T1000 (cell line): Measurements from ENCODE around the gene SH3RF2.
"Not testable (repeated sequence)": the region's sequence is repeated elsewhere in the genome, so short reads cannot be mapped to it uniquely, and the experiment has no call there.

Source experiments
- DNase-seq: peaks from one replicate; lab custom pipeline; 2025; ENCODE audit warnings: mixed read lengths; lab: John Stamatoyannopoulos, UW

Gene SH3RF2

DNA sequence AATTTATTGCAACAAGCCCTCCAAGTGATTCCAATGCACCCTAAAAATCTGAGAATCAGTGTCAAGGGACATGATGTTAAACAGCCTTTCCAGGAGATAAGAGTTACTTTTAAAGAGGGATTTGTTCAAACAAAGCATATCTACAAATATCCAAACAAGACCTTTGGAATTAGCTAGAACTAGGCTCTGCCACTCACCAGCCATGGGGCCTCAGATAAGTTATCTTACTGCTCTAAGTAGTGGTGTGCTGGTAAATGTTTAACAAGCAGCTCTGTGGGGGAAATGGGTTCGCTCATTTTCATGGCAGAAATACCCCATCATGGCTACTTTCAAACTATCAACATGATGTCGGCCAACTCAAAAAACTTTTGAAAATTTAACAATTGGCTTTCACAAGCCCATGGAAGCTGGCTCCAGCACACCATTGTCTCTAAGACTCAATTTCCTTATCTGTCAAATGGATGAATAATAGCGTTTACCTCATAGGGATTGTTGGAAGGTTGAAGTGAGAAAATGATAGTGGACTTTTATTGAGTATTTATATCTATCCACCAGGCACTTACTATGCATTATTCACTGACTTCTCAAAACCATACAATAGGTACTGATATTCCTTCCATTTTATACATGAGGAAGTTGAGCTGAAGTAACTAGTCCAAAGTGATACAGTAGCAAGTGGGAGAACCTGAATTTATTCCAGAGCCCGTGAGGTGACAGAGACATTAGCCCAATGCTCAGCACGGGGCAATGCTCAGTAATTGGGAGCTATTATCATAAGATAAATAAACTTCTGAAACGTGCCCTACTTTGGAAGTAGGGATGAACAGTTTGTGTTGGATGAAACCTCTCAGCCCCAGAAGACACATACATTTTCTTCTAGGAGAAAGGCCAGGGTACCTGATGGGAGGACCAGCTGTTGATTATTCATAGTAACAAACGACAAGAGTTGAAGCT, 43.2 kb downstream of the SH3RF2 start:
- DNase-seq, result no peak

DNA sequence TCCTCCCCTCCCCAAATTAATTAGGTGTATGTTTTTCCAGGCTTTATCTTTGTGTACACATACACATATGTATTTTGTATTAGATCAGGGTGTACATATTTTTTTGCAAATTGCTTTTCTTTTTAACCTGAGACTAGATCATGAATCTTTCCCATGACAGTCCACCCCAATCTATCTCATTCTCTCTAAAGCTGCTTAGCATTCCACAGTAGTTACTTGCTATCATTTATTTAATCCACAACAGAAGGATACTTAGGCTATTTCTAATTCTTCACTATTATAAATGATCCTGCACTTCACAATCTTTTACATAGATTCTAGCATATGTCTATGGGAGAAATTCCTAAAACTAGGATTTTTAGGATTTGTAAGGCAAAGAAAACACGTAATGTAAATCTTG, 43.9 kb downstream of the SH3RF2 start:
- no peak for DNase-seq

DNA sequence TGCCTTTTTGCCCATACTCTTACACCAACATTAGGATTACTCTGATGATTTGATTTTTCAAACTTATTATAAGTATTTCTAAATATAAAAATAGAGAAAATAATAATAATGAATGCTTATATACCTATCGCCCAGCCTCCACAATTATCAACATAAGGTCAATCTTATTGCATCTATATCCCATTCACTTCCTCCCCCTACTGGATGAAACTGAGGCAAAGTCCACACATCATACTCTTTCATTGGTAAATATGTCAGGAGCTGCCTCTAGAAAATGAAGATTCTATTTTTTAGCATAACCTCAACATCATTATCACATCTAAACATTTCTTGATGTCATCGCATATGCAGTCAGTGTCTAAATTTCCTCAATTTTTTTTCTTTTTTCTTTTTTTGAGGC, 44.3 kb downstream of the SH3RF2 start:
- no peak for DNase-seq

DNA sequence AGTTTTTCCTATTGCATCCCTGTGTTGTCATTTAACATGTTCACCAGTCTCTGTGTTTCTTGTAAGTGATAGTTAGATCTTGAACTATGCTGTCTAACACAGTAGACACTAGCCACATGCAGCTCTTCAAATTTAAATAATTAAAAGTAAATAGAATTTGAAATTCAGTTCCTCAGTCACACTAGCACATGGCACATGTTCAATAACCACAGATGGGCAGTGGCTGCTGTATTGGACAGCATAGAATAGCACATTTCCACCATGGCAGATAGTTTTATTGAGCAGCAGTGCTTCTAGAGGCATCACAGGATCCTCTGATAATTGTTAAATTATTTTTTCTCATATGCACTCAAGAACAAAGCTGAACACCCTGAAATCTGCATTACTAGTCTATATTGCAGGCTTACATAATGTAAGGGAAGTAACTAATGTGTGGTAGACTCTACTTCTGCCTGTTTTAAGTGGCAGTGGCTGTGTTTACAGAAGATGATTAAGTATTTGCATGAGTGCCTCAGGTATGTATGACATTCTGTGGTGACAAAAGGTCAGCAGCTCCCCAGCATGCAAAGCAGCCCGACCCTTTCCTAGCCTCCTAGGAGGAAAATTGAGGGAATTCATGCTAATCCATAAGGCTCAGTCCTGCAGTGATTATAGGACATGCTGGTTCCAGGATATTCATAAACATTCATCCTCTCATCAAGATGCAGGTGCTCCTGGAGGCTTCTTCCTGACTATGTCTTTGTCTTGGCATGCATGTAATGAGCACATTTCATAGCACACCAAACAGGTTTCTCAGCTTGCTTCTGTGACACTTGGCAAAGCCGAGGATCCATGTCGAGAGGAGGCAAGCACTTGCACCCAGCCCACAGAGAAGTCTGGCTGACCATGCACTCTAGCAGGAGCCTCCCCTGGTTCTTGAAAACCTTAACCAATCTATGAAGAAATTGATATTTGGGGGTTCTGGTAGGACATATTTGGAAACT, 45.5 kb downstream of the SH3RF2 start:
- no peak for DNase-seq

DNA sequence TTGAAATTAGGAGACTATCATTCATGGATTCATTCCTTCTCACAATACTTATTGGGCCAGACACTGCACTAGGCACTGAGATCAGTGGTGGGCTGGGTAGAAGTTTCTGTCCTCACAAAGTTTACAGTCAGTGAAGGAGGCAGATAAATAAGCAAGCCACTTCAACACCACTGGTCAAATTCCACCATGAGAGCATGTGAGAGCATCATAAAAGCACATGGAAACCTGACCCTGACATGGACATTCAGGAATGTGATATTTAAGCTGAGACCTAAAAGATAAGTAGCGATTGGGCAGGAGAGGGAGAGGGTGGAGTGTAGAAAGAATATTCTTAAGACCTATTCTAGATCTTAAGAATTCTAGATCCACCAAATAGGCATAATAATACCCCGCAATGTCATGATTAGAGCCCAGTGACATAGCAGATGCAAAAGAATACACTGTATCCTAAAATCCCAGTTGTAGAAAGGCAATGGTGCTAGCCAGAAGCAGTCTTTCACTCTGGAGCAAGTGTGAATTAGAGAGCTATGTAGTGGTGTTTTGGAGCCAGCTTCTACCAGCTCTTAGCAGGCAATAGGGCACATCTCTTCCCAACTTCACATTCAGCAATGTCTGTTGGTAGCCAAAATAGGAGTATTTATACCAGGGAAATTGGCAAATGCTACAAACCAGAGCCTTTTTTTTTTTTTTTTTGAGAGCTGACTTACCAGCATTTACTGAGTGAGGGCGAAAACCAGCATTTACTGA, 46.4 kb downstream of the SH3RF2 start:
- no peak for DNase-seq

DNA sequence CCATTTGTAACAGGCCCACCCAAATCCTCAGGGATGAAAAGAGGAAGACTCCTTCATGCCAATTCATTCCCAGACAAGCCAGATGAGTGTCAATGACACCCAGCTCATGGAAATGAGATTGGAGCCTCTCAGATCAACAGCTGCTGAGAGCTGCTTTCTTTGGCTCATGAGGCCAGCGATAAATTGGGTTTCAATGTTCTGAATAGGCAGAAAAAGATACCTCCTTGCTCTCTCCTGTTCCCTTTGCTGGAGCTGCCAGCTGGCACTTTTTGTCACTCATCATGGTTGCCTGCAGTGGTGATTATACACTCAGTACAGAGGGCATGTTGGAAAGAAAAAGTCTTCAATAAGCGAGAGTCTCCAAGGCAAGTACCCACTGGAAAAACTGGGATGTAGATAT, 47.1 kb downstream of the SH3RF2 start:
- no peak for DNase-seq

DNA sequence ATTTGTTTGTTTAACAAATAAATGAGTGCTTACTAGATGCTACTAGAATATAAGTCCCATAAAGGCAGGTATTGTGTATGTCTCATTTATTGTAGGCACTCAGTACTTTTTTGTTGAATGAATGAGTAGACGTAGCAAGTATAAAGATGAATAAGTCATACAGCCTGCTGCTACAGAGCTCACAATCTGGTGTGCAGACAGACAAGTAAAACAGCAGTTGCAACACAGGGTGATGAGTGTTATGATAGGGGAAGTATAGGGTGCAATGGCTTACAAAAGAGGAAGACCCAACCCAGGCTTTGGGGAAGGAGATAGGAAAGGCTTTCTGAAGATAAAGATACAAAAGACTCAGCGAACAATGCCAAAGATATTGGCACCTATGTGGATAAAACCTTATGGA, 47.7 kb downstream of the SH3RF2 start:
- DNase-seq, result no peak

DNA sequence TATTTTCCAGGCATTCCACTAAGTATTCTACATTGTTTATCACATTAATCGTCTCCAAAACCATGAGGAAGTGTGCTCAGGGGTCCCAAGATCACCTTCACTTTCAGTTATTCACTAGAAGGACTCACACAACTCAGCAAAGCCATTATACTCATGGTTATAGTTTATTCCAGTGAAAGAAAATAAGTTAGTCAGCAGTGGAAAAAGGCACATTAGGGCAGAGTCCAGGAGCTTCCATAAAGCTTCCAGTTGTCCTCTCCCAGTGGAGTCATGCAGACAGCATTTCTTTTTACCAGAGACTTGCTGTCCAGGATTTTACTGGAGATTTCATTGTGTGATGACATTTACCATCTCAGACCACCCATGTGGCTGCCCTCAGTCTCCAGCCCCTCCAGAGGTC, 51.5 kb downstream of the SH3RF2 start:
- DNase-seq, result no peak

DNA sequence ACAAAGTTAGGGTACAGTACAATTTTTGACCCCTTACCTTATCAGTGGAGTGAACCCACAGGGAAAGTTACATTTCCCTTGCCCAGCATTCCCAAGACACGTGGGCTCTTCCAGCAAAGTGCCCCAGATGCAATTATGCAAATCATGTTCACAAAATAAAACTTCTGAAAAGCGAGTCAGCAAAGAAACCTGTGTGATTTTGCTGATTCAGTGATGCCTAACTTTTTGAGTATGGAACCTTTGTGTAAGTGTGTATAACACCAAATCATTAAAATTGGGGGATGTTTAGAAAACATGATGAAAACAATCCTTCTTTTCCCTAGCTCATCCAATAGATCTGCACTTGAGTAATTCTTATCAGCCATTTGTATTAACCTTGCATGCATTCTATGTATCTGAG, 52.6 kb downstream of the SH3RF2 start:
- no peak for DNase-seq

DNA sequence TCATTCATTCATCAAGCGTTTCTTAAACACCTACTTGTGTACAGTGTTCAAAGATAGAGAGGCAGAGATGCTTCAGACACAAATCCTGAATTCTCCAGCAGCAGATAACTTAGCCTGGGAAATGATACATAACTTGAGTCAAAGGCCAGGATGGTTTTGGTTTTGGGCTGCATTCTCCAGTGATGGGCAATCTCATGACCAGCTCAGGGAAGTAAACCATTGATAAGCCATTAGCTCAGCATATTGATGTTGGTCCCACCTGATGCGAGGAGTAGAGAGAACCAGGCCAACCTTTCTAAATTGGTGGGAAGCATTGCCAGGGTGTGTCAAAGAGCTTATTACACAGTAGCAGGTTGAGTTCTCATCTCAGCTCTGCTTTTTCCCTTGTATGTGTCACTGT, 53.0 kb downstream of the SH3RF2 start:
- no peak for DNase-seq

DNA sequence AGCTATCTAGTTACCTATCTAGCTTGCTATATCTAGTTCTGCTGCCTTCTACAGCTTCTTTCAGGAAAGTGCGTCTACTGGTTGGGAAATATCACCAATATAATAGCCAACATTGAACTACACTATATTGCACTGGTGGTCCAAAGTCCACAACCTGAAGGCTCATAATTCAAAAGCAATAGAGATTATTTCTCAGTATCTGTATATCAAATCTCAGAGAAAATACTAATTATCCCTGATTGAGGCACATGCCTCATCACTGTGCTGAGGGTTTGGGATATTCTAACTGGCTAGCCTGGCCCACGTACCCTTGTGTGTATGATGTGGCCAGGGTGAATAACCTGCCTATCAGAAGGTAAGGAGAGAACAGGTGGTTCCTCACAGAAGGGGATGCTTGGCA, 53.8 kb downstream of the SH3RF2 start:
- no peak for DNase-seq

DNA sequence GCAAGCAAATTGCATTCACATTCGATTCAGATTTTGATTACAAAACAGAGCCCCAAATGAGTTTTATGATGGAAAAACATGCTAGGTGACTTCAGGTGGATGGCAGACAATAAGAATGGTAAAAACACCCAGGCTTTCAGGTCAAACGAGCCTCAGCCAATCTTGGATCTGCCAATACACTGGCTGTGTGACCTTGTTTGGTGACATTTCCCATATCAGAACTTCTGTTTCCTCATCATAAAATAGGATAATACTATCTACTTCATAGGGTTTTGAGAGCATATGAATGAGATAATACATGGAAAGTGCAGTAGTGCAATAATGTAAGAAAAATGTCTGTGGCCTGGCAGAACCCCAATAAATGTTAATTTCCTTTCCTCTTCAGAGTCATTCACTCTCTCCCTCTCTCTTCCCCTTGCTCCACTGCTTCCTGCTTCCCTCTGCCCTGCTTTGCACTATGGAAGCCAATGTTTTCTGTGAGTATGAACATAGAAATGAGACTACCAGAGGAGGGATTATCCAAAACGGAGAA, 54.7 kb downstream of the SH3RF2 start:
- DNase-seq, result no peak

DNA sequence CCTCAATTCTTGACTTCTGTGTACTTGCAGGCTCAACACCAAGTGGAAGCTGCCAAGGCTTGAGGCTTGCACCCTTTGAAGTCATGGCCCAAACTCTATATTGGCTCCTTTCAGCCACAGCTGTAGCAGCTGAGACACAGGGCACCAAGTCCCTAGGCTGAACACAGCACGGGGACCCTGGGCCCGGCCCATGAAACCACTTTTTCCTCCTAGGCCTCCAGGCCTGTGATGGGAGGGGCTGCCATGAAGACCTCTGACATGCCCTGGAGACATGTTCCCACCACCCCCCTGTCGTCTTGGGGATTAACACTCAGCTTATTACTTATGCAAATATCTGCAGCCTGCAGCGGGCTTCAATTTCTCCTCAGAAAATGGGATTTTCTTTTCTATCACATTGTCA, 57.2 kb downstream of the SH3RF2 start:
- DNase-seq, result not testable (repeated sequence)

DNA sequence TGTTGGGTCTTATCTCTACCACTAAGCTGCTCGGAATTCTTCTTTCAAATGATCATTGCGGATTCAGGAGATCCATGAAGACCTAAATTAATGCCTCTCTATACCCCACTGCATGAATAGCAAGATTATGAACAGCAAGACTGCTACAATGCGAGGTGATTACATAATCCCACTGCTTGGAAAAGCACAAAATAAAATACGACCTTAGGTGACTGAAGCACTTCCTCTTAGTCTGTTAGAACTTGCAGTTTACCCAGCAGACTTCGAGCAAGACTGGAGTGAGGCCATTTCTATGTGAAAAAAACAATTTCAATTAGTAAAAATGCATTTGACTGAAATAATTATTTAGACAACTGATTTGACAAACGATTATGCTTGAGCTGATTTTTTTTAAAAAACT, 59.8 kb downstream of the SH3RF2 start:
- DNase-seq, result no peak

DNA sequence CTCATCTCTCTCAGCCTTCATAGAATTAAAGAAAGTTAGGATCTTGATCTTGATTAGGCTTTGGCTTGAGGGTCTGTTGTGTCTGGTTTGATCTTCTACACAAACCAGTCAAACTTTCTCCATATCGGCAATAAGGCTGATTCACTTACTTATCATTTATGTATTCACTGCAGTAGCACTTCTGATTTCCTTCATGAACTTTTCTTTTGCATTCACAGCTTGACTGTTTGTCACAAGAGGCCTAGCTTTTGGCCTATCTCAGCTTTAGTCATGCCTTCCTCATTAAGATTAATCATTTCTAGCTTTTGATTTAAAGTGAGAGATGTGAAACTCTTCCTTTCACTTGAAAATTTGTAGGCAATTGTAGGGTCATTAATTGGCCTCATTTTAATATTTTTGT, 62.8 kb downstream of the SH3RF2 start:
- DNase-seq, result no peak

DNA sequence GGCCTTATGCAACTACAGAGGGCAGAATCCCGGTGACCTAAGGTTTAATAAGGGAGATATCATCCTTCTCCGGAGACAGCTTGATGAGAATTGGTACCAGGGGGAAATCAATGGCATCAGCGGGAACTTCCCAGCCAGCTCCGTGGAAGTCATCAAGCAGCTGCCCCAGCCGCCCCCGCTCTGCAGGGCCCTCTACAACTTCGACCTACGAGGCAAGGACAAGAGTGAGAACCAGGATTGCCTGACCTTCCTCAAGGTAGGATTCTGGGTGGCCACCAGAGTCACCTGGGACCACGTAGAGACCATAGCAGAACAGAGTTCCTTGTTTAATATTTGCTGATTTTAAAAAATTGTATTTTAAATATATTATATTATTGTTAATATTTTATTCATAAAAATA, 63.7 kb downstream of the SH3RF2 start:
- no peak for DNase-seq

DNA sequence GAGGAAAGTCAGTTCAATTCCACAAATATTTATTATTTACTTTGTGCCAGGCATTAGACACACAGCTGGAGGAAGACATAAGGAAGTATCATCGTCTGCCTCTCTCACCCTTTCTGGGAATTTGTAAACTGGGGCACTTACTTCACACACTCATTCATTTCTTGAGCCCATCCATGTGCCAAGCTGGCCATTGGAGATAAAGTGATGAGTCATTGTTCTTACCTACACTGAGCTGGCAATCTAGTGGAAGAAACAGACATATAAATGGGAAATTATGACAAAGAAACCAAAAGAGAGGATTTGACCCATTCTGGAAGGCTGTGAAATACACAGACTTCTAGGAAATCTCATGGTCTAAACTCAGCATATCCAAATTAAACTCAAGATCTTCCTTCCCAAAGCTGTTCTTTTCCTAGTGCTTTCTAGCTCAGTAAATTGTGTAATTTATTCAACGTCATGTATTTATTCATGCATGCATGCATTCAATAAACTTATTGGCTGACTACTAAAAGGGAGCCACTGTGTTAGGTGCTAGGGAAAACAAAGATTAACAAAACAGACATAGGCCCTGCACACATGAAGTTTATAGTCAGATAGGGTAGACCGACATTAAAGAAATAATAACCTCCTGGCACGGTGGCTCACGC, 65.3 kb downstream of the SH3RF2 start:
- DNase-seq, result no peak

DNA sequence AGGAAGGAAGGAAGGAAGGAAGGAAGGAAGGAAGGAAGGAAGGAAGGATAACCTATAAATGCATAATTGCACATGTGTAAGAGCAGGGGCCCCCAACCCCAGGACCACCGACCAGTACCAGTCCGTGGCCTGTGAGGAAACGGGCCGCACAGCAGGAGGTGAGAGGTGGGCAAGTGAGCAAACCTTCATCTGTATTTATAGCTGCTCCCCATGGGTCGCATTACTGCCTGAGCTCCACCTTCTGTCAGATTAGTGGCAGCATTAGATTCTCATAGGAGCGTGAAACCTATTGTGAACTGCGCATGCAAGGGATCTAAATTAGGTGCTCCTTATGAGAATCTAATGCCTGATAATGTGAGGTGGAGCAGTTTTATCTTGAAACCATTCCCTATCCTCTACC, 66.1 kb downstream of the SH3RF2 start:
- DNase-seq, result no peak

DNA sequence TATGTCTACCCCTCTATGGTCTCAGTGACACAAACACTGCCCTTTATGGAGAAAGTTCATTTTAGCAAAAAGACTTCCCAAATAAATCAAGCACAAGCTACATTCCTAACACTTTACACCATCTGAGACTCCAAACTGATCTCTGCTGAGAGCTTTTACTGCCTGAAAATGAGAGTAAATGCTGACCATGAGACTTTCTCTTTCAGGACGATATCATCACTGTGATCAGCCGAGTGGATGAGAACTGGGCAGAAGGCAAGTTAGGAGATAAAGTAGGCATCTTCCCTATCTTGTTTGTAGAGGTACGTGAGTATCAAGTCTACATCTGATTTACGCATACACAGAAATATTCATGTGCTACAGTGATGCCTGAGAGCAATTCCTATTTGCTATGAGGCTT, 67.5 kb downstream of the SH3RF2 start:
- no peak for DNase-seq

DNA sequence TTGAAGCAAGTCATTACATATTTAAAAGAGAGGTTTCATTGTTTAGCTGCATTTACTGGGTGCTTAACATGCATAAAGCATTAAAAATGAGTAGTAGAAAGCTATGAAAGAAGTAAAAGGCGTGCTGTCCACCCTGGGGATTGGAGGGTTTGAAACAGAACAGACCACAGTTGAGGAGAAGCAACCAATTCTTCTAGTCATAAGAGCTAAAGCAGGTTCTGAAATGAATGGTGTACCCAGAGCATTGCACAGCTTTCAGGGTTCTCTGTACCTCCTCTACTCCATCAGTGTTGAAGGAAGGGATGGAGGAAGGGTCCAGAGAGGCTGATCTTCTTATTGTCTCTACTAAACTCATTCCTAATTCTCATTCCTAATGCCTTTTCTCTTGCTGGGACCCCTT, 68.9 kb downstream of the SH3RF2 start:
- no peak for DNase-seq

DNA sequence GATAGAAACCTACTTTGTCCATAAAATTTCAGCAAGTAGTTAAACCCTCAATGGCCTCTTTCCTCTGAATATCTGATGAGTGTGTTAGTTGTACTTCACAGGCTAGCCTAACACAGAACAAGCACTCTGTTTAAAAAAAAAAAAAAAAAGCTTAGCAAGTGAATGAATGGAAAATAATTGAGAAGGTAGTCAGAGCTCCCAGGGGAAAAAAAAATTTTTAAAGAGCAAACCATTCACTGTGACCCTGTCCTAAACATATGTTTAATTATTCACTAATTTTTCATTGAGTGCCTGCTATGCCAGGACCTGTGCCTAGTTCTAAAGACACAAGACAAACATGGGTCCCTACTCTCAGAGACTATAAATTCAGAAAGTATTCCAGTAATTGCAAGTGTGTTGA, 69.3 kb downstream of the SH3RF2 start:
- no peak for DNase-seq
